CD4-positive, CD25-positive, alpha-beta regulatory T cell (primary cell): ENCODE measurements around the gene SCN1A. TPM values are rescaled to one million over a fixed set of nuclear protein-coding genes. Genes with fewer than 3 reads are reported as not detected.
"Not testable (repeated sequence)": the region's sequence is repeated elsewhere in the genome, so short reads cannot be mapped to it uniquely, and the experiment has no call there.

Experiments
- ATAC-seq, 2 donors: fragments of 150-1000 bp; cut with Tn5 transposase; one replicate each; pipeline ENCODE4 v1.10.0; 2021; ENCODE audit warnings: low read depth in 2 of 2, moderate number of reproducible peaks in 2 of 2, moderate library complexity in 1 of 2
- DNase-seq, 3 donors: peaks; one replicate each; pipeline versions ENCODE4 v3.0.0 to v3.0.0-alpha.2; 2012 to 2022; ENCODE audit warnings: mixed read lengths in 1 of 3
- H3K27ac ChIP-seq: one replicate; pipeline ENCODE4 v1.7.0; 2013; ENCODE audit warnings: mild to moderate bottlenecking, low read length; ENCODE audit not compliant: insufficient read depth, poor library complexity, severe bottlenecking
- H3K27me3 ChIP-seq: one replicate; pipeline ENCODE4 v1.7.0; 2013; ENCODE audit warnings: low read length; ENCODE audit not compliant: control insufficient read depth, insufficient read depth
- H3K36me3 ChIP-seq: one replicate; pipeline ENCODE4 v1.7.0; 2013; ENCODE audit warnings: mild to moderate bottlenecking, low read length, moderate library complexity; ENCODE audit not compliant: control insufficient read depth, insufficient read depth
- H3K4me1 ChIP-seq: 2 replicates; pipeline ENCODE4 v1.7.0; 2013; ENCODE audit warnings: mild to moderate bottlenecking, low read length; ENCODE audit not compliant: insufficient read depth, control insufficient read depth, poor library complexity, severe bottlenecking
- H3K4me3 ChIP-seq: one replicate; pipeline ENCODE4 v1.7.0; 2013; ENCODE audit warnings: low read depth, mild to moderate bottlenecking, low read length, moderate library complexity
- H3K9me3 ChIP-seq, 2 experiments: 1 replicate in 1 of 2; 2 replicates in 1 of 2; pipeline ENCODE4 v1.7.0; 2013; ENCODE audit warnings: low read length in 2 of 2, mild to moderate bottlenecking in 1 of 2, moderate library complexity in 1 of 2; ENCODE audit not compliant: control insufficient read depth in 2 of 2
- H3K27ac Mint-ChIP-seq, 3 donors: one replicate each; pipeline ENCODE4 v1.8.0; 2020 to 2022; ENCODE audit warnings: mild to moderate bottlenecking in 3 of 3, mixed read lengths in 3 of 3, moderate library complexity in 2 of 3
- H3K27me3 Mint-ChIP-seq: one replicate; pipeline ENCODE4 v1.8.0; 2022; ENCODE audit warnings: mild to moderate bottlenecking, mixed read lengths
- H3K36me3 Mint-ChIP-seq: one replicate; pipeline ENCODE4 v1.8.0; 2020; ENCODE audit warnings: mixed read lengths
- H3K4me1 Mint-ChIP-seq, 4 donors: one replicate each; pipeline ENCODE4 v1.8.0; 2020 to 2022; ENCODE audit warnings: mixed read lengths in 4 of 4, mild to moderate bottlenecking in 1 of 4
- H3K4me3 Mint-ChIP-seq, 4 donors: one replicate each; pipeline ENCODE4 v1.8.0; 2020 to 2022; ENCODE audit warnings: mild to moderate bottlenecking in 4 of 4, mixed read lengths in 4 of 4, moderate library complexity in 3 of 4
- H3K9me3 Mint-ChIP-seq, 7 donors: one replicate each; pipeline ENCODE4 v1.8.0; 2020 to 2022; ENCODE audit warnings: mixed read lengths in 7 of 7, mild to moderate bottlenecking in 3 of 7, moderate library complexity in 2 of 7
- polyA plus RNA-seq, 4 donors: library from polyadenylated mRNA; unstranded; fragments of 300-500 nt; fragmentation: Illumina TruSeq; gene quantifications; one replicate each; pipeline ENCODE4 v1.2.3, GENCODE V29; 2021
- total RNA-seq: library from RNA; stranded (reverse); gene quantifications from one replicate; pipeline ENCODE4 v1.2.3, GENCODE V29; 2022

The SCN1A gene
- total and polyA plus RNA-seq, 5 donors from 2014 or later = not detected

DNA sequence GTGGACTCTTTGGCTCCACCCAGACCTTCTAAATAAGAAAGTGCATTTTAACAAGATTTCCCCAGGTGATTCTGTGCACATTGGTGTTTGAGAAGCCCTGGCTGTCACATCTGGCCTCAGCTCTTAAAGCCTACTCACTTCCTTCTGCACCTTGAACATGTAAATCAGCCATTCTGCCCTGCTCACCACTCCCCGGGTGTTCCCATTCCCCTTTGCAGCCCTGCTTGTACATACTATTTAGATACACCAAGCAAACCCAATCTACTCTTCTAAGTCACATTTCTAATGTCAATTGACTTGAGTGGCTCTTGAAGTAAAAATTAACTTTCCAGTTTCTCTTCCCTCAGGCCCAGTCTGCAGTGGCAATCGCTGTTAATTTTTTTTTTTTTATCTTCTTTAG is 13.1 kb upstream of the SCN1A start:
- Mint-ChIP-seq H3K4me3 (no peak overlapping the region), H3K27ac (no peak overlapping the region)

DNA sequence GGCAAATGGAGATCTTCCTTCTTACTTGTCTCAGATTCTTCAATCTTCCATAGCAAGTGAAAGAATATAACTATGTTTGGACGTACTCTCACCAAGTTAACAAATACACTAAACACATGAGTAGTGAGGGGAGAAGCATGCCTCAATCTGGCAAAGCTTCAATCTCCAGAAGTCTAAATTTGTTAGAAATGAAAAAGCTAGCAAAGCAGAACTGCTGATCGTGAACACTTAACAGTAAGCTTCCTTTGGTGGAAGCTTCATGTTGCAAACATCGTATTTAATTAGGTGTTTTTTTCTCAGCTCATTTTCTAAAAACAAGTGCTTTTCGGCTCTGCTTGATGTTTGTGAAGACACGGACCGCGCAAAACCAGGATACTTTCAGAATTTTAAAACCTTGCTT is 12.7 kb upstream of the SCN1A start:
- DNase-seq (no peak), ATAC-seq (no peak)
- Histone ChIP-seq H3K36me3 (no peaks in the 10 kb centered on the region), H3K4me1 (no peaks in the 10 kb centered on the region), H3K9me3 (no peaks in the 10 kb centered on the region), H3K27ac (no peak overlapping the region), H3K4me3 (no peak overlapping the region), H3K27me3 (no peaks in the 10 kb centered on the region)
- Mint-ChIP-seq H3K36me3 (no peaks in the 10 kb centered on the region), H3K4me1 (no peaks in the 10 kb centered on the region), H3K4me3 (no peak overlapping the region), H3K27me3 (no peaks in the 10 kb centered on the region), H3K27ac (no peak overlapping the region), H3K9me3 (peaks cover 0 to 4% (median 1%) of the 10 kb centered on the region in 7 donors)

More for the DNA sequence above, 13.1 kb upstream of the SCN1A start:
- no peaks in the 10 kb centered on the region for H3K4me1 ChIP-seq
- ATAC-seq = no peak
- no peak overlapping the region for H3K27ac ChIP-seq
- peaks cover 0 to 4% (median 1%) of the 10 kb centered on the region in 7 donors for H3K9me3 Mint-ChIP-seq
- no peaks in the 10 kb centered on the region for H3K9me3 ChIP-seq
- no peaks in the 10 kb centered on the region for H3K36me3 ChIP-seq
- H3K27me3 ChIP-seq = no peaks in the 10 kb centered on the region
- no peaks in the 10 kb centered on the region for H3K36me3 Mint-ChIP-seq
- H3K4me1 Mint-ChIP-seq = no peaks in the 10 kb centered on the region
- DNase-seq = no peak
- H3K27me3 Mint-ChIP-seq = no peaks in the 10 kb centered on the region
- H3K4me3 ChIP-seq = no peak overlapping the region

DNA sequence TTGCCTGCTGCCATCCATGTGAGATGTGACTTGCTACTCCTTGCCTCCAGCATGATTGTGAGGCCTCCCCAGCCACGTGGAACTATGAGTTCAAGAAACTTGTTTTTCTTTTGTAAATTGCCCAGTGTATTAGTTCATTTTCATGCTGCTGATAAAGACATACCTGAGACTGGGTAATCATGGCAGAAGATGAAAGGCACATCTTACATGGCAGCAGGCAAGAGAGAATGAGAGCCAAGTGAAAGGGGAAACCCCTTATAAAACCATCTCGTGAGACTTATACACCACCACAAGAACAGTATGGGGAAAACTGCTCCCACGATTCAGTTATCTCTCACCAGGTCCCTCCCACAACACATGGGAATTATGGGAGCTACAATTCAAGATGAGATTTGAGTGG is 11.7 kb upstream of the SCN1A start:
- not testable (repeated sequence) for H3K4me1 ChIP-seq, H3K9me3 ChIP-seq, H3K27me3 ChIP-seq, H3K9me3 Mint-ChIP-seq, DNase-seq, H3K27me3 Mint-ChIP-seq, H3K4me1 Mint-ChIP-seq, H3K27ac ChIP-seq, ATAC-seq, H3K4me3 Mint-ChIP-seq, H3K36me3 ChIP-seq, H3K27ac Mint-ChIP-seq, H3K4me3 ChIP-seq, H3K36me3 Mint-ChIP-seq

DNA sequence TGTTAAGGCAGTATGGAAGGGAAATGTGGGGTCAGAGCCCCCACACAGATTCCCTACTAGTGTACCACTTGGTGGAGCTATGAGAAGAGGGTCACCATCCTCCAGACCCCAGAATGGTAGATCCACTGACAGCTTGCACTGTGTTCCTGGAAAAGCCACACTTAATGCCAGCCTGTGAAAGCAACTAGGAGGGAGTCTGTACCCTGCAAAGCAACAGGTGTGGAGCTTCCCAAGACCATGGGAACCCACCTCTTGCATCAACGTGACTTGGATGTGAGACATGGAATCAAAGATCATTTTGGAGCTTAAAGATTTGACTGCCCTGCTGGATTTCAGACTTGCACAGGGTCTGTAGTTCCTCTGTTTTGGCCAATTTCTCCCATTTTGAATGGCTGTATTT is 10.8 kb upstream of the SCN1A start:
- no peak overlapping the region for H3K27ac Mint-ChIP-seq
- Histone ChIP-seq H3K4me1 (no peaks in the 10 kb centered on the region), H3K27me3 (no peaks in the 10 kb centered on the region), H3K36me3 (no peaks in the 10 kb centered on the region), H3K27ac (no peak overlapping the region), H3K4me3 (no peak overlapping the region), H3K9me3 (no peaks in the 10 kb centered on the region)
- peaks cover 0 to 4% (median 0%) of the 10 kb centered on the region in 7 donors for H3K9me3 Mint-ChIP-seq
- no peaks in the 10 kb centered on the region for H3K27me3 Mint-ChIP-seq
- H3K4me1 Mint-ChIP-seq = no peaks in the 10 kb centered on the region
- H3K4me3 Mint-ChIP-seq = no peak overlapping the region
- no peak for DNase-seq
- no peak for ATAC-seq
- H3K36me3 Mint-ChIP-seq = no peaks in the 10 kb centered on the region

DNA sequence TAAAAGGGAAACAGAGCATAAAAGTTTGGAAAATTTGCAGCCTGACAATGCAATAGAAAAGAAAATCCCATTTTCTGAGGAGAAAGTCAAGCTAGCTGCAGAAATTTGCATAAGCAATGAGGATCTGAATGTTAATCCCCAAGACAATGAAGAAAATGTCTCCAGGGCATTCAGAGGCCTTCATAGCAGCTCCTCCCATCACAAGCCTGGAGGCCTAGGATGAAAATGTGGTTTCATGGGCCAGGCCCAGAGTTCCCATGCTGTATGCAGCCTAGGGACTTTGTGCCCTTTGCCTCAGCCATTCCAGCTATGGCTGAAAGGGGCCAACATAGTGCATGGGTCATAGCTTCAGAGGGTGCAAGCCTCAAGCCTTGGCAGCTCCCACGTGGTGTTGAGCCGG is 10.3 kb upstream of the SCN1A start:
- DNase-seq (no peak), ATAC-seq (no peak)
- H3K9me3 ChIP-seq = no peaks in the 10 kb centered on the region
- H3K27ac Mint-ChIP-seq = no peak overlapping the region
- no peak overlapping the region for H3K4me3 ChIP-seq
- no peaks in the 10 kb centered on the region for H3K27me3 ChIP-seq
- H3K36me3 Mint-ChIP-seq = no peaks in the 10 kb centered on the region
- H3K4me3 Mint-ChIP-seq = no peak overlapping the region
- no peak overlapping the region for H3K27ac ChIP-seq
- no peaks in the 10 kb centered on the region for H3K4me1 ChIP-seq
- no peaks in the 10 kb centered on the region for H3K36me3 ChIP-seq
- no peaks in the 10 kb centered on the region for H3K27me3 Mint-ChIP-seq
- peaks cover 0 to 4% (median 0%) of the 10 kb centered on the region in 7 donors for H3K9me3 Mint-ChIP-seq
- no peaks in the 10 kb centered on the region for H3K4me1 Mint-ChIP-seq

DNA sequence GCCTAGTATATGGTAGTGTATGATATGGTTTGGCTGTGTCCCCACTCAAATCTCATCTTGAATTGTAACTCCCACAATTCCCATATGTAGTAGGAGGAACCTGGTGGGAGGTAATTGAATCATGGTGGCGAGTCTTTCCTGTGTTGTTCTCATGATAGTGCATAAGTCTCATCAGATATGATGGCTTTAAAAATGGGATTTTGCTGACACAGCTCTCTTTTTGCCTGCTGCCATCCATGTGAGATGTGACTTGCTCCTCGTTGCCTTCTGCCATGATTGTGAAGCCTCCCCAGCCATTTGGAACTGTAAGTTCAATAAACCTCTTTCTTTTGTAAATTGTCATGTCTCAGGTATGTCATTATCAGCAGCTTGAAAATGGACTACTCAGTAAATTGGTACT is 9.5 kb upstream of the SCN1A start:
- Mint-ChIP-seq H3K4me3 (no peak overlapping the region), H3K9me3 (peaks cover 0 to 4% (median 0%) of the 10 kb centered on the region in 7 donors), H3K27me3 (no peaks in the 10 kb centered on the region), H3K36me3 (no peaks in the 10 kb centered on the region), H3K4me1 (no peaks in the 10 kb centered on the region), H3K27ac (no peak overlapping the region)
- no peaks in the 10 kb centered on the region for H3K27me3 ChIP-seq
- no peaks in the 10 kb centered on the region for H3K4me1 ChIP-seq
- no peak for ATAC-seq
- DNase-seq = no peak
- no peak overlapping the region for H3K27ac ChIP-seq
- no peak overlapping the region for H3K4me3 ChIP-seq
- no peaks in the 10 kb centered on the region for H3K36me3 ChIP-seq
- H3K9me3 ChIP-seq = no peaks in the 10 kb centered on the region

DNA sequence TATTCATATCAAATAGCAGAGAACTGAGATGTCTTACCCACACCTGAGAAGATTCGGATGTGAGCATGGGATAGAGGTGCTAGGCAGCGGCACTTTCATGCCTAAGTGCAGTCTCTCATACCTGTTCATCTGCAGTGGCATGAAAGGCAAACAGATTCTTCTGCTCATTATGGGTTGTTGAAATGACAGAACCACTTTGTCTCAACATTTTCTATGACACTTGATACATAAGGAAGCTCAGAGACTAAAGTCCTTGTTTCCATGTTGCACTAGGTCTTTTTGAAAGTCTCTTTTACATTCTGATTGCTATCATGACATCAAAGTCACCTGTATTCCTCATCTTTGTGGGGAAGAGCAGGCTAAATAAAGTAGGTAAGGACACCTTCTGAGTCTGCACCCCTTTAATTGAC is 8.0 kb upstream of the SCN1A start:
- no peaks in the 10 kb centered on the region for H3K27me3 Mint-ChIP-seq
- no peaks in the 10 kb centered on the region for H3K9me3 ChIP-seq
- no peak overlapping the region for H3K27ac Mint-ChIP-seq
- DNase-seq (no peak), ATAC-seq (no peak)
- H3K36me3 ChIP-seq = no peaks in the 10 kb centered on the region
- peaks cover 3% of the 10 kb centered on the region for H3K27me3 ChIP-seq
- no peaks in the 10 kb centered on the region for H3K36me3 Mint-ChIP-seq
- H3K4me3 ChIP-seq = no peak overlapping the region
- H3K9me3 Mint-ChIP-seq = peaks cover 0 to 4% (median 0%) of the 10 kb centered on the region in 7 donors
- H3K4me1 ChIP-seq = no peaks in the 10 kb centered on the region
- H3K27ac ChIP-seq = no peak overlapping the region
- no peak overlapping the region for H3K4me3 Mint-ChIP-seq
- H3K4me1 Mint-ChIP-seq = no peaks in the 10 kb centered on the region

DNA sequence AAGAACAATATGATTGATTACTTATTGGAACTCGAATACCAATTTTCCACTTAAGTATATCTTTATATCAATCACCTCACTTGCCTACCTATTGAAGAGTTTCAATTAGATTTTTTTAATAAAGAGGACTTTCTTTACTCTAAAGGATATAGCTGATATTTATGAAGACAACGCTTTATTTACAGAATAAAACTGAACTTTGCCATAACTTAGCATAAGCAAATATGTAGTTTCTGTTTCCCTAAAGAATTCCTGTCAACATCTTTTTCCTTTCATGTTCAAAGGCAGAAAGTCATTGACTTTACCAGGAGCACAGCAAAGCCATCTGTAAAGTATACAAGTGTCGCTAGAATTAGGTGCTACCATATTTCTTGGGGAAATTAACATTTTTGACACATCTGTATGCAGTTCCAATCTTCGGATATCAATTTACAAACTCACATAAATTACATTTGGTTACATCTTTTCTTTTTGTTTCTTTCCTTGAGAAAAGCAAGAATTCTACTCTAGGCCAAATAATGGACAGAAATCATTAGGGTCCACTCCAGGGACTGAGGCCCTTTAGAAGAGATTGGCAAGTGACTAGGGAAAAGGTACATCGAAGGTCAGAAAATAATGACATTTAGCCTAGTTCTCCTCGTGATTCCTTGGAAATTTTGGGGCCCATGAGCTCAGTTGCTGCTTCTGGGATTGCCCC is 7.5 kb upstream of the SCN1A start:
- H3K27ac ChIP-seq = no peak overlapping the region
- no peaks in the 10 kb centered on the region for H3K4me1 ChIP-seq
- H3K27me3 ChIP-seq = peaks cover 3% of the 10 kb centered on the region
- no peak overlapping the region for H3K27ac Mint-ChIP-seq
- DNase-seq (no peak), ATAC-seq (no peak)
- H3K36me3 ChIP-seq = no peaks in the 10 kb centered on the region
- H3K9me3 ChIP-seq = no peaks in the 10 kb centered on the region
- no peak overlapping the region for H3K4me3 ChIP-seq
- no peaks in the 10 kb centered on the region for H3K36me3 Mint-ChIP-seq
- no peaks in the 10 kb centered on the region for H3K4me1 Mint-ChIP-seq
- no peak overlapping the region for H3K4me3 Mint-ChIP-seq
- peaks cover 0 to 4% (median 0%) of the 10 kb centered on the region in 7 donors for H3K9me3 Mint-ChIP-seq
- no peaks in the 10 kb centered on the region for H3K27me3 Mint-ChIP-seq
